Fibroblast of upper back skin (primary cell): ENCODE results near the gene SYNM.
A peak's percentile ranks its signal among the peaks of the same experiment; 100 is the strongest.

Source experiments
- DNase-seq: peaks from one replicate; pipeline ENCODE4 v3.0.0-alpha.2; 2013

SYNM gene

GRCh38 chr15:99125061-99125891 is 20.4 kb downstream of the SYNM start:
- no peak for DNase-seq

GRCh38 chr15:99126131-99126588 is 21.3 kb downstream of the SYNM start:
- DNase-seq = no peak

- DNase-seq = no peak
These were observed 22.1 kb downstream of the SYNM start for GRCh38 chr15:99126930-99127329.

GRCh38 chr15:99127773-99128172 is 22.9 kb downstream of the SYNM start:
- DNase-seq = no peak

- DNase-seq = no peak
These were observed 23.5 kb downstream of the SYNM start for GRCh38 chr15:99128411-99128810.

GRCh38 chr15:99129644-99130043 is 24.8 kb downstream of the SYNM start:
- DNase-seq = no peak

GRCh38 chr15:99130314-99130713 is 25.4 kb downstream of the SYNM start:
- DNase-seq = no peak

GRCh38 chr15:99130765-99131440 is 26.0 kb downstream of the SYNM start:
- DNase-seq = no peak

- no peak for DNase-seq
These were observed 26.7 kb downstream of the SYNM start for GRCh38 chr15:99131441-99132023.

GRCh38 chr15:99132122-99132521 is 27.2 kb downstream of the SYNM start:
- peak; percentile 39 for DNase-seq

- no peak for DNase-seq
These were observed 27.9 kb downstream of the SYNM start for GRCh38 chr15:99132634-99133287.

- no peak for DNase-seq
These were observed 29.5 kb downstream of the SYNM start for GRCh38 chr15:99134317-99134821.

- no peak for DNase-seq
These were observed 30.3 kb downstream of the SYNM start for GRCh38 chr15:99135194-99135593.

GRCh38 chr15:99137111-99137546 is 32.2 kb downstream of the SYNM start:
- no peak for DNase-seq

GRCh38 chr15:99137877-99138276 is 33.0 kb downstream of the SYNM start:
- DNase-seq = no peak

GRCh38 chr15:99138491-99138982 is 33.7 kb downstream of the SYNM start:
- DNase-seq = no peak

GRCh38 chr15:99139276-99139675 is 34.4 kb downstream of the SYNM start:
- no peak for DNase-seq

GRCh38 chr15:99140590-99140989 is 35.7 kb downstream of the SYNM start:
- DNase-seq = no peak

- no peak for DNase-seq
These were observed 37.1 kb downstream of the SYNM start for GRCh38 chr15:99141943-99142342.

- DNase-seq = no peak
These were observed 37.7 kb downstream of the SYNM start for GRCh38 chr15:99142562-99142961.

- DNase-seq = no peak
These were observed 38.4 kb downstream of the SYNM start for GRCh38 chr15:99143242-99143641.

GRCh38 chr15:99143655-99144610 is 39.1 kb downstream of the SYNM start:
- DNase-seq = no peak
